Germinal center (tissue), 1 donor: ENCODE measurements around the gene GMPS.
"Not testable (repeated sequence)": the region's sequence is repeated elsewhere in the genome, so short reads cannot be mapped to it uniquely, and the experiment has no call there.

Experiments
- DNase-seq: peaks from one replicate; pipeline ENCODE4 v3.0.0; 2012; ENCODE audit warnings: mixed read lengths, low spot score

GMPS gene

DNA sequence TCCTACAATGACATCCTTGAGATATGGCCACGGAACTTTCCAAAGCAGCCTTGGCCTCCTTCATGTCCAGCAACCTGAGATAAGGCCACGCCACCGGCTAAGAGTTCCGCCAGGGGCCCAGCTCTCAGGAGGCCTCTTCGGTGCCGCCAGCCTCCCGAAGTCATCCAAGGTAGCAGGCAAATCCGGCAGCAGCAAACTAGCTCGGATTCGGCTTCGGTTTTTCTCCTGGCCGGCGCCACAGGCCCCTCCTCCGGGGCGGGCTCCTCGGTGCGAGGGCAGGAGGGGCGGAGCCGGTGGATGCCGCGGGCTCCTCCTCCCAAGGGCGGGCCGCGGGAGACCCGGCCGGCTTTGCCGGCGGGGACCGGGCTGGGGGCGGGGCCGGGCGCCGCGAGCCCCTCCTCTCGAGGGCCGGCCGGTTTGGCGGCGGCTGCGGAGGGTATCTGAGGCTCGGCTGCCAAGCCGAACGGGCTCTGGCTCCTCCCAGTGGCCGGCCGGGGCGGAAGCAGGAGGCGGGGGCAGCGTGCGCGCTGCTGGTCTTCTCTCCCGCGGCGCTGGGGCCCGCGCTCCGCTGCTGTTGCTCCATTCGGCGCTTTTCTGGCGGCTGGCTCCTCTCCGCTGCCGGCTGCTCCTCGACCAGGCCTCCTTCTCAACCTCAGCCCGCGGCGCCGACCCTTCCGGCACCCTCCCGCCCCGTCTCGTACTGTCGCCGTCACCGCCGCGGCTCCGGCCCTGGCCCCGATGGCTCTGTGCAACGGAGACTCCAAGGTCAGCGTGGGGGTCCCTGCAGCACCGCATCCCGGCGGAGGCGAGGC lies at the start of gene GMPS:
TSS of gene GMPS (plus strand) at position 518 of the 812 bp plus-strand sequence. CDS start at position 739, 221 bp downstream.
- DNase-seq: peak; percentile 97

DNA sequence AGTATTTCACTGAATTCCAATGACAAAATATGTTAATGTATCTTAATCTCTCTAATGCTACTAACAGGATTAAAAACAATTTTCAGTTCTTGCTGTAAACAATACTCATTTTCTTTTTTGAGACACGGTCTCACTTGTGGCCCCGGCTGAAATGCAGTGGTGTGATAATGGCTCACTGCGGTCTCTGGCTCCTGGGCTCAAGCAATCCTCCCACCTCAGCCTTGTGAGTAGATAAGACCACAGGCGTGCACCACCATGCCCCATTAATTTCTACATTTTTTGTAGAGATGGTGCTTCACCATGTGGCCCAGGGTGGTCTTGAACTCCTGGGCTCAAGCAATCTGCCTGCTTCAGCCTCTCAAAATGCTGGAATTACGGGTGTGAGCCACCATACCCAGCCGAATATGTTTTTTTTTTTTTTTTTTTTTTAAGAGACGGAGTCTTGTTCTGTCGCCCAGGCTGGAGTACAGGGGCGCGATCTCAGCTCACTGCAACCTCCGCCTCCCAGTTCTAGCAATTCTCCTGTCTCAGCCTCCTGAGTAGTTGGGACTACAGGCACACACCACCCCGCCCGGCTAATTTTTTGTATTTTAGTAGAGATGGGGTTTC lies 41.9 kb upstream of the GMPS start:
- not testable (repeated sequence) for DNase-seq

DNA sequence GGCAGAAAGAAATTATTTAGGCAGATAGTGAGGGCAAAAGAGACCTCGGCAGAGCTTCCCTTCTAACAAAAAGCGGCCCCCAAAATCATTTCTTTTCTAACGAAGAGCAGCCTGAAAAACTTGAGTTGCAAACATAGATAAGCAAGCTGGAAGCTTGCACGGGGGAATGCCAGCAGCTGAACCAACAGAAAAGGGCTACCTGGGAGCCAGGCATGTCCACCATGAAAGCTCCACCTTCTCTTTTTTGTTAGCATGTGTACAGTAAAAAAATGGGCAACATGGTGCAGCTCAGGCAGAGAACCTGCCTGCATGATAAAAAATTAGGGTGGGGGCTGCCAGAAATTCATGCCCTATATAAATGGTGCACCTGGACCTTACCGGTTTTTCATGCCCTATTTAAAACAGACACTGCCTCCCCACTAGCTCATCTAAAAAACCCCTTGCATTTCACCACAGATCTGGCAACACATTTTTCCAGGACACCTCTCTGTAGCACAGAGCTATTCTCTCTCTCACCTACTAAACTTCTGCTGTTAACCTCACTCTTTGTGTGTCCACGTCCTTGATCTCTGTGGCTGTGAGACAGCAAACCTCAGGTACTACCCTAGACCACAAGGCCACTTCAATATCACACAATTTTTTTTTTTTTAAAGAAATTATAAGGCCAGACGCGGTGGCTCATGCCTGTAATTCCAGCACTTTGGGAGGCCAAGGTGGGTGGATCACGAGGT lies 34.9 kb upstream of the GMPS start:
- DNase-seq: no peak

DNA sequence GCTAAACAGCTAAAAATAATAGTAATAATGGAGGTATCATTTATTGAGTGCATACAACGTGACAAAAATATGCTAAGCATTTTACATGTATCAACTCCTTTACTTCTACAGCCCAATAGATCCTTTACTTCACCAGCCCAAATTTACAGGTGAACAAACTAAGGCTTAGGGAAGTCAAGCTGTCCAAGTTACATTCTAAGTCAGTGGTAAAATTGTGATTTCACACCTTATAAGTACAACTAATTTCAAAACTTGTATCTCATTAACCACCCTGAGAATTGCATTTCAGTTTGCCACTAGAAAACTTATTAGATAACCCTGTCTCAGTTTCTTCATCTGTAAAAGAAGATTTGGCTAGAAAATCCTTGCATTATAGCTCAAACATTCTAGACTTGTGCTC lies 26.9 kb upstream of the GMPS start:
- no peak for DNase-seq

DNA sequence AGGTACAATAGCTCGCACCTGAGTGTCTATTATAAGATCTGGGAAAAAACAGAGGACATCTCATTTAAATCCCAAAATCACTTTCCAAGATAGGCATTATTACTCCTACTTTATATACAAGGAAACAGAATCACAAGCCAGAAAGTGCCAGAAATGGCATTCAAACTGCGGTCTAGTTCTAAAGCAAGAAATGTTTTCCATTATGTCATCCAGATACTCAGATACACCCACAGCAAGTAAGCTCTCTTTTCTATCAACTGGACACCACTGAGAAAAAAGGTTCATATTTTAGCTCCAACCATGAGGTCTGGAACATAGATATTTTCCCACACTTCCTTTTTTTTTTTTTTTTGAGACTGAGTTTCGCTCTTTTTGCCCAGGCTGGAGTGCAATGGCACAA lies 24.3 kb upstream of the GMPS start:
- no peak for DNase-seq

DNA sequence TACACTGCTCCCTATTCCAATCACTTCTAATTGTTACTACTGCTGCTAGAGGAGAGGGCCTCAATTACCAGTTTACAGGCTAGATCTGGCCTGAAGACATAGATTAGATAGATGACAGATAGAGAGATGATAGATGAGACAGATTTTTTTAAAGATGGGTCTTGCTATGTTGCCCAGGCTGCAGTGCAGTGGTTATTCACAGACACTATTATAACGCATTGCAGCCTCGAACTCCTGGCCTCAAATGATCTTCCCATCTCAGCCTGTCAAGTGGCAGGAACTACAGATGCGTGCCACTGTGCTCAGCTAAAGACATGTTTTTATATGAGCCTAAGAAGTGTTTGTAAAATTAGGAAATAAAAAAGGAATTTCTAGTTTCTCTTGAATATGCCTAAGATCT lies 22.5 kb upstream of the GMPS start:
- no peak for DNase-seq

DNA sequence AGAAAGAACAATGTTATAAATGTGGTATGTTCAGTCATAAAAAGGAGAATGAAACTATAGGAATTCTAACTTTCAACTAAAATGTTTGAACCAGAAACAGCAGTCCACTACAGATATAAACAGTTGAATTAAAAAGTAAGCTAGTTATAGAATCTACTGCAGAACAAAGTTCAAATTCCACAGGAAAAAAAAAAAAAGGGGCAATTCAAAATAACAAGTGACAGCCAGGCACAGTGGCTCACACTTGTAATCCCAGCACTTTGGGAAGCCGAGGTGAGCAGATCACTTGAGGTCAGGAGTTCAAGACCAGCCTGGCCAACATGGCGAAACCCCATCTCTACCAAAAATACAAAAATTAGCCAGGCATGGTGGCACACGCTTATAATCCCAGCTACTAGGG lies 21.0 kb upstream of the GMPS start:
- DNase-seq: not testable (repeated sequence)

DNA sequence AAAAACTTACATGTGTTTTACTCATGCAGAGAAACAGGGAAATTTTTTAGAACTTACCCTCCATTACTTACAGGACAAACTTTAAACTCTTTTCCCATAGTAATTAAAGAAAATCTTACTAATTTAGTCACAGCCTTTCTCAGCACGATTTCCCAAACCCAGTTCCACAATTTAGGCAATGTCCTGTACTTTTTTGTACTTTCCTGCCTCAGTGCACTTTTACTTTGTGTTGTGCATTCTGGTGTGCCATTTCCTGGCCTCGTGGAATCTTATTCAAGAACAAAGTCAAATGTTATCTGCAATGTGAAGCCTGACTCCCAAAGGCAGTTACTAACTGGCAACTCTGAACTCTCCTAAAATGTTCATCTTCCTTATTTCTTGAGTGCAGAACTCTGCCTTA lies 18.1 kb upstream of the GMPS start:
- no peak for DNase-seq

DNA sequence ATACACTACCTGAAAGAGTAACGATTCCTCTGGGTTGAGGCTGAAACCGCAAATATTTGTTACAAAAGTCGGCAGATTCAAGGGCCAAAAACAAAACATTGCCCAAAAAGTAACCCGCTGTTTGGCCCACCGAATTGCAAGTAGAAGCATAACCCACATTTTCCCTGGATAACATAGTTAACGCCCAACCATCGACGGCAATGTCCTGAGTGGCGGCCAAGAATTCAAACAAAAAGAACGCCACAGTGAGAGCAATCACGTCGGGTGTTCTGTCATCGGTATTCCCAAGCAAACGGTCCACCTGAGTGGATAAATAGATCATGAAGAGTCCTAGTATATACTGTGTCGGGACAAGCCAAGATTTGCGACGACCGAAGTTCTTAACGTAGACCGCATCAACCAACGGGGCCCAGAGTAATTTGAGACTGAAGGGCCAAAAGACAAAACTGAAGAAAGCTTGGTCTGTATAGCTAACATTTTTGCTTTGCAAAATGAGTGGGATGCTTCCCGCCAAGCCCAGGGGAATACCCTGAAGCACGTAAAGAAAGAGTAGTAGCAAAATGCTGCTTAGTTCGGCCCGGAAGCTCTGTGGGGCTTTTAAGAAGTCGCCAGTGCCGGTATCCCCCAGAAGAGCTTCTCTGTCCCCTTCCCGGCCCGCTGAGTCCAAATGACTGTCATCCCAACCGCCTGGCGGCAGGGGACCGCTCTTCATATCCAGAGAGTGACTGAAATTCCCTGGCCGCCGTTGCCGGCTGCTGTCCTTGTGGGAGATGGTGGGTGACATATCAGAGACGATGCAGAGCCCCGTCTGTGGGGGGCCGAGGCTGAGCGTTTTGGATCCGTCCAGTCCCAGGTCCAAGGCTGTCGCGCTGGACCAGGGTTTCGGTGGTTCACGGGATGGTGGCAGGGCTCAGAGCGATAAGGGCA lies 17.0 kb upstream of the GMPS start:
- peak; percentile 27 for DNase-seq

DNA sequence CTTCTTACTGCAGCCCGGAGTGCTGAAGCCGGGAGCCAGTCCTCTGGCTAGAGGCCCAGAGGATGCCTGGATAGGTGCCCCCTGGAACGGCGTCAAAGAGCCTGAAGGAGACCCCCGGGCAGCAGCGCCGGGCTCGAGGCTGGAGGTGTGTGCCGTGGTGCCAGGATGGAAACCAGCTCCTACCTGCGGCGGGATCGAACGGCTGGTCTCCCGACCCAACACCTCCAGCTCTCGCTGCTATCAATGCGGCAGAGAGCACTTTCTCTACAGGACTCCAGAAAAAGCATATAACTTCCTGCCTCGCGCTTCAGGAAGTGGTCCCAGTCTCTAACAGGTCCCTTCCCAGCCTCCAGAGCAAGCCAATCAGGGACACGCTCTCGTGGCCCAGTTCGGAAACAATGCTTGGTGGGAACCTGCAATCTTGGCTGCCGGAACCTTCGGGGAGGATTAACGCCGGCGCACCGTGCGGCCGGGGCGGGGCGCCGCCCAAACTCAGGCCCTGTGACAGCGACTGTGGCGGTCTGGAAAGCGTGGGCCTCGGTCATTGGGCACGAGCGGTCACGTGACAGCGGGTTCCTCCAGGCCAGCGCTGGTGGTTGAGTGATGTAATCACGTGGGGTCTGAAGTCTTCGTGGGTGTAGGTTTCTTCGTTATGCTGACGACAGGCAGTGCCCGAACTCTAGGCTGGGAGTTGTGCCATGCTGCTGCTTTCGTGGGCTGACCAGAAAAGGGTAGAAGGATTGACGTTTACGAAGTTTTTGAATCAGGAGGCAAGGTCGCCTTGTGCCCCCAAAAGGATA lies 16.1 kb upstream of the GMPS start, which contains the start of gene SLC33A1:
TSS of gene SLC33A1 (minus strand) at position 287 of the 800 bp plus-strand sequence. CDS start 430 bp downstream, outside the sequence.
- DNase-seq: peak; percentile 99

DNA sequence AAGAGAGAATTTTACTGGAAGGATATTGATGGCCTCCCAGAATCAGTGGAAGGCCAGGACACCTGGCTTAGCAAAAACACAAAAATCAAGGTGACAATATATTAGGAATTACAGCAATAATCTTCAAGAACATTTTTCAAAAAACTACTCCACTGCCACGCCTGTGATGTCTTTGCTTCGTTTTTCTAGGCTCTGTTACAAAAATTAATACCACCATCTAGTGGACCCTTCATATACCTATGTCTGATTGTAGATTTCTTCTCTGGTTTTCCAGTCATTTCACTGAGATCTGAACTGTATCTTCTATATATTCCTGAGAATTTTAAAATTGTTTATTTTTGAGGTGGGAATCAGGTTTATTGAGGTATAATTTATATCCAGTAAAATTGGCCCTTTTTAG lies 10.6 kb upstream of the GMPS start:
- no peak for DNase-seq

DNA sequence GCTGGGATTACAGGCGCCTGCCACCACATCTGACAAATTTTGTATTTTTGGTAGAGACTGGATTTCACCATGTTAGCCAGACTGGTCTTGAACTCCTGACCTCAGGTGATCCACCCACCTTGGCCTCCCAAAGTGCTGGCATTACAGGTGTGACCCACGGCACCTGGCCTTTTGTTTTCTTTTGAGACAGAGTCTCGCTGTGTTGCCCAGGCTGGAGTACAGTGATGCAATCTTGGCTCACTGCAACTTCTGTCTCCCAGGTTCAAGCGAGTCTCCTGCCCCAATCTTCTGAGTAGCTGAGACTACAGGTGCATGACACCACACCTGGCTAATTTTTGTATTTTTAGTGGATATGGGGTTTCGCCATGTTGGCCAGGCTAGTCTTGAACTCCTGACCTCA lies 10.0 kb upstream of the GMPS start:
- DNase-seq: not testable (repeated sequence)

DNA sequence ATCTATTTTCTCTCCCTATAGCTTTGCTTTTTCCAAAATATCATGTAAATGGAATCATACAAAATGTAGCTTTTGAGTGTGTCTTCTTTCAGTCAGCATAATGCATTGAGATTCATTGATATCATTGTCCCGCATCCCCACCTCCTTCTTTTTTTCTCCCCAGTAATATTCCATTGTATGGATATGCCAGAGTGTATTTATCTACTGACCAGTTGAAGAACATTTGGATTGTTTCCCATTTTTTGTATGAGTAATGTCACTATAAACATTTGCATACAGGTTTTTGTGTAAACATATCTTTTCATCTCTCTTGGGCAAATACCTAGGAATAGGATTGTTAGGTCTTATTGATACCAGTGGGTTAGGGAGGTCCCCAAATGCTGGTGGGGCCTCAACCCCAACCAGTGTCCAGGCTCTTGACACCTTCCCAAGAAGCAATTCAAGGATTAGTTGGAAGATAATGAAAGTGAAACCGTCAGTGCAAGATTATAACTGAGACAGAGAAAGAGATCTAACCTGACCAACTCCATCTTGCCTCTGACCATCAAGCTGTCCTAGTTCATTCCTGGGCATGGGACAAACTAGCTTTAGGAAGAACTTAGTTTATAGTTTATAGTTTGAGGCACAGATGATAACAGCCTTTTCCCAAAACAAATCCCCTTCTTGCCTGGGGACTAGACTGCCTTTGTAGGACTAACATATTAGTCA lies 8.8 kb upstream of the GMPS start:
- no peak for DNase-seq

DNA sequence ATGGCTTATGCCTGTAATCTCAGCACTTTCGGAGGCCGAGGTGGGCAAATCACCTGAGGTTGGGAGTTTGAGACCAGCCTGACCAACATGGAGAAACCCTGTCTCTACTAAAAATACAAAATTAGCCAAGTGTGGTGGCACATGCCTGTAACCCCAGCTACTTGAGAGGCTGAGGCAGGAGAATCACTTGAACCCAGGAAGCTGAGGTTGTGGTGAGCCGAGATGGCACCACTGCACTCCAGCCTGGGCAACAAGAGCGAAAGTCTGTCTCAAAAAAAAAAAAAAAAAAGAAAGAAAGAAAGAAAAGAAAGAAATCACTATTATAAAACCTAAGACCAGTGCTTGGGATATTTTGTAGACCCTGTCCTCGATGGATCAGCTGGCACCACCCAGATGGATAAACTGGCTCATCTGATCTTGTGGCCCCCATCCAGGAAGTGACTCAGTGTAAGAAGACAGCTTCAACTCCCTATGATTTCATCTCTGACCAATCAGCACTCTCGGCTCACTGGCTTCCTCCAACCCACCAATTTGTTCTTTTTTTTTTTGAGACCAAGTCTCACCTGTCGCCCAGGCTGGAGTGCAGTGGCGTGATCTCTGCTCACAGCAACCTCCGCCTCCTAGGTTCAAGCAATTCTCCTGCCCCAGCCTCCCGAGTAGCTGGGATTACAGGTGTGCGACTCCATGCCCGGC lies 8.0 kb upstream of the GMPS start:
- not testable (repeated sequence) for DNase-seq

DNA sequence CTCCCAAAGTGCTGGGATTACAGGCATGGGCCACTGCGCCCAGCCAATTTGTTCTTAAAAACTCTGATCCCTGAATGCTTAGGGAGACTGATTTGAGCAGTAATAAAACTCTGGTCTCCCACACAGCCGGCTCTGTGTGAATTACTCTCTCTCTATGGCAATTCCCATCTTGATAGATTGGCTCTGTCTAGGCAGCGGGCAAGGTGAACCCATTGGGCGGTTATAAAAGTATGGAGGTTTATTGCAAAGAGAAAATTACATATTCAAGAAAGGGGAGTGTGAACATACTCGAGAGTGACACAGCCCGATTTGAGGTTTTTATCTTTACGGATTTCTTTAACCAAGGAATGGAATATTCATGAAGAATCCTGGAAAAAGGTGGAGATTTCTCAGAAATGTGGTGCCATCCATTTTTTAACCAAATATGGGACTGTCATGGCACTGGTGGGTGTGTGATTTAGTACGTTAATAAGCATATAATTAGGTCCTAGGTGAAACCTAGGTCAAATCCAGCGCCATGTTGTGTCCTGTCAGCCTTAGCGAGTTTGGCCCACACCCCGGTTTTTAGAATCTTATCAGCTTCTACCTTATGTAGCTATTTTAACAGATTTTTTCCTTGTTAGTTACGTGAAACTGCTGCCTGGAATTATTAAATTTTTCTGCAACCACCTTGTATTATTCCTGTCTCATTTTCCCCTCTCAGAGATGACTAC lies 7.2 kb upstream of the GMPS start:
- no peak for DNase-seq

DNA sequence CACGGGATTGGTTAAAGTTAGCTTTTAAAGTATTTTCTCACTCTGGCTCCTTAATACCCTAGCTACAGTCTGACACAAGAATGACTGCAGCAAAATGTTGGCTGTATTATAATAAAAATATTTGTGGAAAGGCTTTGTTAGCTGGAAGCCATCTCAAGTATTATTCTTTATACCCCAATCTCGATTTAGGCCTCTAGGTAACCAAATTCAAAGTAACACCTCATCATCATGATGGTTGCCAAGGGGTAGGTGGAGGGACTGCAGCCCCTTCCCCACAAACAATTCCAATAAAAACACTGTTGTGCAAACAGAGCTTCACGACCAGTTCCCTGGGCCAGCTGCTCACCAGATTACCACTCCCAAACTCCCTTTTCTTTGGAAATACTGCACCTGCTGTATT lies 759 bp upstream of the GMPS start:
- DNase-seq: no peak

DNA sequence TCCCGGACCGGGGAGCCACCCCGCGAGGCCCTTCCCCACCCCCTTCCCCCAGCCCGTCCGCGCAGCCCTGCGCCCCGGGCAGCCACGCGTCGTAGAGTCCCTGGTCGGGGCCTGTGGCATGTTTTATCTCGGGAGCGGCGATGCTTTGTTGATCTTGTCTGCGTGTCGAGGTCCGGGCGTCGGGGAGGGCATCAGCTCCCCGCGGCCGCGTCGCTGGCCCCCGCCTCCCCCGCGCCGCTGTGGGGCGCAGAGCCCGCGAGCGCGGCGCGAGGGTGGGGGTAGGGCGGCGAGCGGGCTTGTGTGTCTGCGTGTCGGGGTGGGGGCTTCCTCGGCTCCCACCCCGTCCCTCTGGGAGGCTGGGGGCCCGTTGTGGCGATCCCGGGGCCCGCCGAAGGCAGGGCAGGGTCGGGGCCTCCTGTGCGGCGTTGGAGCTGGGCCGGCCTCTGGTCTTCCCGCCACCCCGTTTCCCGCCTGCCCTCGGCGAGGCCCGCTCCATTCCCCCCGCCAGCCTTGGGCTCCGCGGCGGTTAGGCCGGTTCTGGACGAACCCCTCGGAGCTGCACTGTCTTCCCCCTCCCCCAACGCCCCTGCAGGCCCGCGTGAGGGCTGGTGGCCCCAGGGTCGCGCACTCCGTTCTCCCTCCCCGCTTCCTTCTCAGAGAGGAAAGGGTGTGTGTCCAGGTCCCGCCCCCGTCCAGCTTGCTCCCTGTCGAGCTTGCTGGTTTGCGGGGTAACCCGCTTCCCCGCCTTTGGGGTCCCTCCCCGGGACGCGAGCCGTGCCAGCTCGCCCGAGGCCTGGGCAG lies 695 bp downstream of the GMPS start:
- DNase-seq: peak; percentile 53

DNA sequence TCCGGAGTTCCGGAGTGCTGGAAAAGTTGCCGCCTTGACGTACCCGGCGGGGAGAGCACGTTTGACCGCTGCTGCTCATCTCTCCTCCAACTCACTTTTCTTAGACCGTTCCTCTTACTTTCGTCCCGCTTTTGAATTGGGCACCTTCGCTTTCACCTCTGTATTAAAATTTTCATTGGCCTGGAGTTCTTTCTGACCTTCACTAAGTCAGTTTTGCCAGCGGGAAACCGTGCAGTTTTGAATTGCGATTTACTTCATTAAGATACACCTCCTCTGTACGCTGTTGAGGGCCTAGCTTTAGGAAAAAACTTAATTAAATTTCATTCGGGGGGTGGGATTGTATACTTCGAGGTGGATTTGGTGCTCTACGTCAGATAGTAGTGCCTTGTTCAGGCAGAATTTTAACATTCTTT lies 1.3 kb downstream of the GMPS start:
- DNase-seq: no peak
